HCT116 (cell line): ENCODE data around the gene WNK2. TPM values are rescaled to one million over a fixed set of nuclear protein-coding genes. Genes with fewer than 3 reads are reported as not detected.

Experiments
- ATAC-seq: fragments of 200-7000 bp; cut with Tn5 transposase; 2 replicates; pipeline ENCODE4 v1.9.1; 2020; ENCODE audit warnings: mild to moderate bottlenecking, moderate library complexity
- BruUV-seq: library from RNA; stranded (reverse); fragments of 400-500 nt; replicated peaks from 2 replicates; lab custom pipeline; 2021; lab: Mats Ljungman, UMichigan
- CTCF ChIA-PET: fragments of 300-600 bp; sonication (Branson Sonifier 250); formaldehyde crosslinking; loops from one replicate; lab custom pipeline; 2021; ENCODE audit warnings: antibody characterized with exemption; lab: Charles Lee
- POLR2A ChIA-PET: fragments of 300-600, 350-600 bp; sonication (Branson Sonifier 250); formaldehyde crosslinking; loops from one replicate; lab custom pipeline; 2021; ENCODE audit warnings: antibody characterized with exemption; lab: Charles Lee
- RAD21 ChIA-PET, 2 experiments: fragments of 300-600 bp; sonication (Branson Sonifier 250); formaldehyde crosslinking; loops; one replicate each; lab custom pipeline; 2023; ENCODE audit warnings: low total read pairs in 2 of 2; ENCODE audit not compliant: uncharacterized antibody in 2 of 2, unreplicated experiment in 2 of 2, low non-redundant PET in 1 of 2; lab: Charles Lee
- DNase-seq: peaks from one replicate; pipeline ENCODE4 v3.0.0-alpha.2; 2010; ENCODE audit warnings: low read depth, low spot score
- H2AFZ ChIP-seq: fragments of 200-600 bp; shearing (Covaris generic), sonication (generic); 2 replicates; pipeline ENCODE4 v1.6.1; 2017; ENCODE audit warnings: low read depth, mixed run types, mixed read lengths, antibody characterized with exemption, low read length; ENCODE audit not compliant: poor library complexity, severe bottlenecking
- H3K27ac ChIP-seq: 2 replicates; pipeline ENCODE4 v1.5.1; 2012; ENCODE audit warnings: low read depth, low read length
- H3K27me3 ChIP-seq: fragments of 200-600 bp; sonication (generic); 2 replicates; pipeline ENCODE4 v1.6.1; 2016; ENCODE audit warnings: mixed run types, low read length, mixed read lengths; ENCODE audit not compliant: insufficient read depth
- H3K36me3 ChIP-seq, 2 experiments: fragments of 200-500 bp in 1 of 2; fragments of 200-600 bp in 1 of 2; sonication (Bioruptor generic) in 1 of 2; sonication (generic) in 1 of 2; 2 replicates each; pipeline versions ENCODE4 v1.5.1 to v1.6.1; 2014 to 2016; ENCODE audit warnings: low read length in 2 of 2, inconsistent platforms in 1 of 2, mixed read lengths in 1 of 2, mixed run types in 1 of 2; ENCODE audit not compliant: insufficient read depth in 2 of 2, control insufficient read depth in 1 of 2
- H3K4me1 ChIP-seq, 2 experiments: fragments of 200-600 bp in 1 of 2; sonication (generic) in 1 of 2; 2 replicates each; pipeline versions ENCODE4 v1.5.1 to v1.6.1; 2012 to 2017; ENCODE audit warnings: low read length in 2 of 2, inconsistent platforms in 1 of 2, mild to moderate bottlenecking in 1 of 2, mixed read lengths in 1 of 2, mixed run types in 1 of 2, moderate library complexity in 1 of 2; ENCODE audit not compliant: insufficient read depth in 2 of 2, control insufficient read depth in 1 of 2
- H3K4me2 ChIP-seq: fragments of 200-600 bp; sonication (generic); 2 replicates; pipeline ENCODE4 v1.6.1; 2017; ENCODE audit warnings: mixed run types, low read length, mixed read lengths
- H3K4me3 ChIP-seq, 2 experiments: fragments of 200-600 bp in 1 of 2; sonication (generic) in 1 of 2; replicated peaks in 1 of 2; 2 replicates each; pipeline ENCODE4 v1.5.1; 2011 to 2016; ENCODE audit warnings: low read length in 2 of 2, control low read depth in 1 of 2, low read depth in 1 of 2, mild to moderate bottlenecking in 1 of 2, mixed read lengths in 1 of 2, mixed run types in 1 of 2
- H3K79me2 ChIP-seq: fragments of 200-600 bp; sonication (generic); 2 replicates; pipeline ENCODE4 v1.6.1; 2017; ENCODE audit warnings: mild to moderate bottlenecking, mixed run types, low read length, moderate library complexity, mixed read lengths; ENCODE audit not compliant: insufficient read depth
- H3K9ac ChIP-seq: fragments of 200-600 bp; sonication (generic); 2 replicates; pipeline ENCODE4 v1.6.1; 2016; ENCODE audit warnings: low read length, mixed read lengths
- H3K9me2 ChIP-seq: fragments of 200-600 bp; sonication (generic), shearing (Covaris generic); 2 replicates; pipeline ENCODE4 v1.6.1; 2017; ENCODE audit warnings: mixed run types, mild to moderate bottlenecking, moderate library complexity; ENCODE audit not compliant: insufficient read depth
- H3K9me3 ChIP-seq, 2 experiments: fragments of 200-500 bp in 1 of 2; fragments of 200-600 bp in 1 of 2; sonication (Bioruptor generic) in 1 of 2; sonication (generic) in 1 of 2; 2 replicates each; pipeline ENCODE4 v1.6.1; 2014 to 2017; ENCODE audit warnings: low read length in 2 of 2, mixed read lengths in 2 of 2, inconsistent platforms in 1 of 2, low read depth in 1 of 2, mild to moderate bottlenecking in 1 of 2, mixed run types in 1 of 2, moderate library complexity in 1 of 2; ENCODE audit not compliant: control insufficient read depth in 1 of 2, insufficient read depth in 1 of 2
- H4K20me1 ChIP-seq: fragments of 200-600 bp; sonication (generic), shearing (Covaris generic); 2 replicates; pipeline ENCODE4 v1.6.1; 2017; ENCODE audit warnings: mixed run types, mild to moderate bottlenecking, moderate library complexity; ENCODE audit not compliant: insufficient read depth
- EZH2phosphoT487 ChIP-seq: fragments of 200-600 bp; IDR thresholded peaks from 2 replicates; pipeline ENCODE4 v1.6.1; 2018; ENCODE audit warnings: antibody characterized with exemption, borderline replicate concordance
- SP1 ChIP-seq: IDR thresholded peaks from 2 replicates; pipeline ENCODE4 v1.6.1; 2012; ENCODE audit warnings: low read depth
- YY1 ChIP-seq: IDR thresholded peaks from 2 replicates; pipeline ENCODE4 v1.6.1; 2011; ENCODE audit warnings: low read length, low read depth, moderate library complexity, mild to moderate bottlenecking; ENCODE audit not compliant: insufficient replicate concordance; ENCODE audit errors: extremely low read depth
- ZNF274 ChIP-seq: fragments of 200-500 bp; sonication (Bioruptor generic); IDR thresholded peaks from 2 replicates; pipeline ENCODE4 v1.6.1; 2014; ENCODE audit warnings: mild to moderate bottlenecking, low read depth, low read length, inconsistent platforms
- intact Hi-C: fragments of 100-400 bp; cut with micrococcal nuclease; formaldehyde crosslinking; loops from 2 replicates; pipeline ENCODE4 v1.10.0; 2022
- total RNA-seq: library from RNA; stranded (reverse); gene quantifications from one replicate; pipeline ENCODE4 v1.2.1, GENCODE V29; 2021; ENCODE audit not compliant: unreplicated experiment
- TF ChIP-seq, protein P1 (sequence below): IDR thresholded peaks from 2 replicates; pipeline ENCODE4 v1.6.1; 2012; ENCODE audit warnings: low read depth
- TF ChIP-seq, protein P2 (sequence below): IDR thresholded peaks from 2 replicates; pipeline ENCODE4 v1.6.1; 2012

The WNK2 gene
- total RNA-seq, 1 experiment from 2014 or later = 24.4 TPM

DNA sequence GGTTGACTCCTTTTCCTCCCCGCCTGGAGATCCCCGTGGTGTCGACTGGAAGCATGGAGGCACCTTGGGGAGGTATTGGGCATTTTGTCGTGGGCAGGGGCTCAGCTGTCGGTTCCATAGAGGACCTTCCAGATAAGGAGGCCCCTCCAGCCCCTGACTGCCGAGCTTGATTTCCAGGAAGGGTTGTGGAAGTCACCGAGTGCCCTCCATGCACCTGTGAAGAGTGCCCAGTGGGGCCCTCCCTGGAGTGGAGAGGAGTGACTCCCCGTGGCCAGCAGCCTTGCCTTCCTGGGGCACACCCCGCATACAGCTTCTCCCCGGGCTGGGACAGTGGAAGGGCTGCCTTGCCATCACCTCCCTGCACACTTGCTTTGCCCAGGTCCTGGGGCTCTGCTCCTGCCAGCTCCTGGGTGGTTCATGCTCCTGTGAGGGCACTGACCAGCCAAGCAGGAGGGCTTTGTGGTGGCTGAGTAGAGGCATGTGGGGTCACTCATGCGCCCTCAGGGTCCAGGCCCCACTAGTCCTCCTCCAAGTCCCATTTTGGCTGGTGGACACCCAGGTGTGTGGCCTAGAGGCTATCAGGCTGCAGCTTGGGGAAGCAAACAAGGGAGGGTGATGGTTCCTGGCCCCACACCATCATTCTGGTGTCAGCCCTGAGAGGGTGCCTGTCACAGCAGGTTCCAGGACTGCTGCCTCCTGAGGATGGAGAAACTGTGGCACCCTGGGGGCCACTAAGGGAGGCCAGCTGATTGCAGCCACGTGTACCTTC is 133.0 kb downstream of the WNK2 start:
- ChIA-PET CTCF (no interaction called here), RAD21 (no interaction called here), POLR2A (no interaction called here)
- Histone ChIP-seq H3K27ac (no peak overlapping the region), H4K20me1 (no peaks in the 10 kb centered on the region), H3K4me3 (no peak overlapping the region), H3K4me2 (no peak overlapping the region), H3K9me2 (no peaks in the 10 kb centered on the region), H3K9me3 (no peaks in the 10 kb centered on the region), H3K27me3 (no peaks in the 10 kb centered on the region), H3K9ac (no peak overlapping the region), H3K79me2 (no peaks in the 10 kb centered on the region), H2AFZ (no peak overlapping the region), H3K36me3 (no peaks in the 10 kb centered on the region), H3K4me1 (peaks cover 7 to 10% of the 10 kb centered on the region in 2 experiments)
- BruUV-seq = no TSS peak
- no peak for ATAC-seq
- intact Hi-C loops = no loop called here
- DNase-seq = no peak
- TF ChIP-seq, protein P1, sequence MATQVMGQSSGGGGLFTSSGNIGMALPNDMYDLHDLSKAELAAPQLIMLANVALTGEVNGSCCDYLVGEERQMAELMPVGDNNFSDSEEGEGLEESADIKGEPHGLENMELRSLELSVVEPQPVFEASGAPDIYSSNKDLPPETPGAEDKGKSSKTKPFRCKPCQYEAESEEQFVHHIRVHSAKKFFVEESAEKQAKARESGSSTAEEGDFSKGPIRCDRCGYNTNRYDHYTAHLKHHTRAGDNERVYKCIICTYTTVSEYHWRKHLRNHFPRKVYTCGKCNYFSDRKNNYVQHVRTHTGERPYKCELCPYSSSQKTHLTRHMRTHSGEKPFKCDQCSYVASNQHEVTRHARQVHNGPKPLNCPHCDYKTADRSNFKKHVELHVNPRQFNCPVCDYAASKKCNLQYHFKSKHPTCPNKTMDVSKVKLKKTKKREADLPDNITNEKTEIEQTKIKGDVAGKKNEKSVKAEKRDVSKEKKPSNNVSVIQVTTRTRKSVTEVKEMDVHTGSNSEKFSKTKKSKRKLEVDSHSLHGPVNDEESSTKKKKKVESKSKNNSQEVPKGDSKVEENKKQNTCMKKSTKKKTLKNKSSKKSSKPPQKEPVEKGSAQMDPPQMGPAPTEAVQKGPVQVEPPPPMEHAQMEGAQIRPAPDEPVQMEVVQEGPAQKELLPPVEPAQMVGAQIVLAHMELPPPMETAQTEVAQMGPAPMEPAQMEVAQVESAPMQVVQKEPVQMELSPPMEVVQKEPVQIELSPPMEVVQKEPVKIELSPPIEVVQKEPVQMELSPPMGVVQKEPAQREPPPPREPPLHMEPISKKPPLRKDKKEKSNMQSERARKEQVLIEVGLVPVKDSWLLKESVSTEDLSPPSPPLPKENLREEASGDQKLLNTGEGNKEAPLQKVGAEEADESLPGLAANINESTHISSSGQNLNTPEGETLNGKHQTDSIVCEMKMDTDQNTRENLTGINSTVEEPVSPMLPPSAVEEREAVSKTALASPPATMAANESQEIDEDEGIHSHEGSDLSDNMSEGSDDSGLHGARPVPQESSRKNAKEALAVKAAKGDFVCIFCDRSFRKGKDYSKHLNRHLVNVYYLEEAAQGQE = no peak
- TF ChIP-seq, protein P2, sequence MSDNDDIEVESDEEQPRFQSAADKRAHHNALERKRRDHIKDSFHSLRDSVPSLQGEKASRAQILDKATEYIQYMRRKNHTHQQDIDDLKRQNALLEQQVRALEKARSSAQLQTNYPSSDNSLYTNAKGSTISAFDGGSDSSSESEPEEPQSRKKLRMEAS = no peak
- TF ChIP-seq SP1 (no peak), EZH2phosphoT487 (no peak), YY1 (no peak), ZNF274 (no peak)
